Fibroblast of pulmonary artery (primary cell): ENCODE data around the gene FAXC.

ENCODE experiments used
- DNase-seq: peaks from one replicate; pipeline ENCODE4 v3.0.0-alpha.2; 2010; ENCODE audit warnings: low read depth
- H3K4me3 ChIP-seq: replicated peaks from 2 replicates; pipeline ENCODE4 v1.5.1; 2011; ENCODE audit warnings: low read depth, mild to moderate bottlenecking, control low read depth, low read length, moderate library complexity
- CTCF ChIP-seq: IDR thresholded peaks from 2 replicates; pipeline ENCODE4 v1.5.1; 2011; ENCODE audit warnings: mild to moderate bottlenecking, control low read depth, low read length, inconsistent platforms; ENCODE audit errors: missing control alignments

The FAXC gene

GRCh38 chr6:99349171-99350141 is at the start of gene FAXC:
FAXC (minus strand) TSS chr6:99349674; CDS start chr6:99349372, 302 bp downstream.
- H3K4me3 ChIP-seq, result peak within 1 kb of the TSS; percentile 54
- peak; percentile 13 for DNase-seq
- no peak for TF ChIP-seq CTCF

GRCh38 chr6:99397287-99397686 is 47.8 kb upstream of the FAXC start:
- no peak overlapping the region for H3K4me3 ChIP-seq
- no peak for DNase-seq

GRCh38 chr6:99393698-99394531 is 44.4 kb upstream of the FAXC start, which contains the start of gene COQ3:
COQ3 (minus strand) TSS chr6:99394195; CDS start chr6:99394179, 16 bp downstream.
- H3K4me3 ChIP-seq, result peak within 1 kb of the TSS; percentile 88

More at GRCh38 chr6:99397287-99397686, 47.8 kb upstream of the FAXC start:
- no peak for TF ChIP-seq CTCF

GRCh38 chr6:99393366-99393697 is 43.9 kb upstream of the FAXC start:
- peak overlapping the region; percentile 88 for H3K4me3 ChIP-seq
- DNase-seq, result no peak
- TF ChIP-seq CTCF, result no peak

More at GRCh38 chr6:99393698-99394531, 44.4 kb upstream of the FAXC start, which contains the start of gene COQ3:
- peak; percentile 80 for DNase-seq
- TF ChIP-seq CTCF, result no peak

- DNase-seq, result no peak
- TF ChIP-seq CTCF, result no peak
- H3K4me3 ChIP-seq, result no peak overlapping the region
Observed at GRCh38 chr6:99390896-99391295, 41.4 kb upstream of the FAXC start.

- TF ChIP-seq CTCF, result no peak
- H3K4me3 ChIP-seq, result no peak overlapping the region
- DNase-seq, result no peak
Observed at GRCh38 chr6:99384507-99384906, 35.0 kb upstream of the FAXC start.
